ENCODE results near the gene SCN4B.
"Not testable (repeated sequence)": the region's sequence is repeated elsewhere in the genome, so short reads cannot be mapped to it uniquely, and the experiment has no call there.

The SCN4B gene, protein sequence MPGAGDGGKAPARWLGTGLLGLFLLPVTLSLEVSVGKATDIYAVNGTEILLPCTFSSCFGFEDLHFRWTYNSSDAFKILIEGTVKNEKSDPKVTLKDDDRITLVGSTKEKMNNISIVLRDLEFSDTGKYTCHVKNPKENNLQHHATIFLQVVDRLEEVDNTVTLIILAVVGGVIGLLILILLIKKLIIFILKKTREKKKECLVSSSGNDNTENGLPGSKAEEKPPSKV

DNA sequence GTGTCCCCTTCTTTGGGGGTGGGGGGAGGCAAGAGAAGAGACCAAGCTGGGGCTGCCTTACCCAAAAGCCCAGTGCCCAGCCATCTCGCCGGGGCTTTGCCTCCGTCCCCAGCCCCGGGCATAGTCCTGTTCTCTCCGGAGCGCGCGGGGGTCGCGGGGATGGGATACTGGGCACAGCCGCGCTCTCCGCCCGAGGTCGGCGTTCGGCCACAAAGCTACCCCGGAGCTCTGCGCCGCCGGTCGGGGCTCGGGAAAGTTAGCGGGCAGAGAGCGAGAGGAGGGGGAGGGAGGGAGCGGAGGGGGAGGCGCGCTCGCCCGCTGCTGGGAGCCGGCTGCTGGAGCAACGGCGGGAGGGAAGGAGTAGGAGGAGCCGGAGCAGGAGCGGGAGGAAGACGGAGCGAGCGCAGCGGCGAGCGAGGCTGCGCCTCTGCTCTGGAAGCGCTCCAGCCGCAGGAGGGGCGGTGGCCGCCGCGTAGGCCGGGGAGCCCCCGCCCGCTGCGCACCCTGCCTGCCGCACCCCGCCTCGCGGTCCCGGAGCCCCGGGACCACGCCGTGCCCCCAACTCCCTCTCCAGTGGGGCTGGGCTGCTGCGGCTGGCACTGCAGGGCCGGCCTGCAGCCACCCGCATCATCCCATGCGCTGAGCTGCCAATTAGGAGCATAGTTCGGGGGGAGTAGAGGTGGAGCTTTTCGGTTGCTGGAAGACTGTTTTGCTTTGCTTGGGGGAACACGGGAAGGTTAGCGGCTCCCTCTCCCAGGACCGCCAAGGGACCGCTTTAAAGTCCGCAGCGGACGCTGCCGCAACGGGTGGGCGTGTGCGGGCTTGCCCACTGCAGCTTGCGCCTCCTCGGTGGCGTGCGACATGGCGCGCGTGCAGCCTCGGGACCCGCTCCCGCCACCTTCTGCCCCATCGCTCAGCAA is at the start of gene SCN4B:
SCN4B (minus strand) TSS at position 272 of the 920 bp plus-strand sequence; CDS start at position 122, 150 bp downstream.
- peak; percentile 13 to 23 for DNase-seq

- no peak for DNase-seq
Observed at GRCh38 chr11:118201966-118202365, 49.3 kb upstream of the SCN4B start.

DNA sequence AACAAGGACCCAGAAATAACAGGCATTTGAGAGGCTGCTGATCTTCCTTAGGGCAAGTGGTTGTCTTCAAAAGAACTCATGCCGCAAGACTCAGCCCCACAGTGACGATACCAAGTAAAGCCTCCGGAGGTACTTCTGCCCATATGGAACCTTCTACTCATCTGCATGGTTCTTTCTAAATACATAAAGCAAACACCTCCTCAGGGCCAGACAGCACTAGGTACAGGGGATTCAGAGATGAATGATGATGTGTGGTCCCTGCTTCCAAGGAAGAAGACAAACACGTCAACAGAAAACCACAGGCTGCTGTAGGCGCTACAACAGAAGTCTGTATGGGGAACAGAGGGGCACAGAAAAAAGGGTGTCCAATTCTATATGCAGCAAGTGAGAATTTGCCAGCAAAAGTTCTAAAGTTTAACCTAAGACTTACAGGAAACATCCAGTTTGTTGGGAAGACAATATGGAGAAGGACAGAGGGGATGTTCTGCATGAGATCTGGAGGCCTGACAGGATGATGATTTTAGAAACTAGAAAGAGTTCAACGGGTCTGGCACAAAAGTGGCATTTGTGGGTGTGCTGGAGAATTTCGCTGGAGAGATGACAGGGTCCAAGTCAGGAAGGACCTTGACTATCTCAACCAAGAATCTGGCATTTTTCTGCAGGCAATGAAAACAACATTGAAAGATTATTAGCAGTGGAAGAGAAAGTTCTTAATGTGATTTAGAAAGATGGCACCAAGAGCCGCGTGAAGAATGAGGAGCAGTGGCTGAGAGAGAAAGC is 48.5 kb upstream of the SCN4B start:
- DNase-seq: no peak

- DNase-seq: no peak
Observed at GRCh38 chr11:118200497-118200896, 47.9 kb upstream of the SCN4B start.

DNA sequence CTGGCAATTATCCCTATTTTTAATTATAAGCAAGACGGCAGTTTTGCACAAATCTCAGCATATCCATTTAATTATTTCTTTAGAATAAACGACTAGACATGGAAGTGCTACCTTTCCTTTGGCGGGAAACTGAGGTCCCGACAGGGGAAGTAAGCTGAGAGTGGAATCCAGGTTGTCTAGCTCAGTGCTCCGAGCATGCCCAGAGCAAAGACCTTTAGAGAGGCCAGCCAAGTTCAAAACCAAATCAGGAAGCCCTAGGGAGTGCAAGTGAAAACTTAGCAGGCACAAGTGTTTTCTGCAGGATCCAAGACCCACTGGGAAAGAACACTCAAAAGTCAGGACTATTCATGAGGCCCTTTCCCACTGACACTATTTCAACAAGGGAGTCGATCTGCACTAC is 46.5 kb upstream of the SCN4B start:
- no peak for DNase-seq

- peak in 1 of 2 donors; percentile 81 for DNase-seq
Observed at GRCh38 chr11:118198370-118198769, 45.7 kb upstream of the SCN4B start.

DNA sequence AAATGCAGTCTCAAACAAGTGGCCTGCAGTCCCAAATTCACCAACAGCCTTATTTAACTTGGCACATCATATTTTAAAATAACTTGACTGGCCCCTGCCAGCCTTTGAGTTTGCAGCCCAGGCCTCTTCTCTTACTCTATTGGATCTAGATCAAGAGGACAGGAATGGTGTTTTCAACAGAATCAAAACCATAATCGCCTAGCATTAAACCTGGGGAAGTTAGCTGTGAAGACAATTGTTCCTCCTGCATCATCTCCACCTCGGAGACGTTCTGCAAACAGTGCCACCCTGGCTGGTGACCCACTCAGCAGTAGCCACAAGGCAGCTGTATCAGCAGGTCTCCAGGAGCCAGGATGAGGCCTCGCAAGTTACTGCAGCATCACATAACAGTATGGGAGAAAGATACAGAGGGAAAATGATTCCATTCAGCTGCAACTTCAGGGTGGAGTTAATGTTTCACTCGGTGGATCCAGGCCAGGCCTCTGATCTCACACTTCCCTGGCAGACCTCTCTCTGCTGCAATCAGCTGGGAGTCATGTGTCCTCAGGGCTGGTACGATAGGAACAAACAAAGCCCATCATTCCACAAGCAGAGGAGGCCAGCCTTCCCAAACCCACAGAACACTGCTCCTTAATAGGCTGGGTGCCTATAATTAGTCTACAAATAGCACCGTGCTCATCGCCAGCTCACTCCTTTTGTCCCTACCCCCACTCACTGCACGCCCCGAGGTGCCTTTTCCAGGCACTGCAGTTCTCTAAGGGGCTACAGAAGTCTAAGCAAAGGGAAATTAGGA is 42.4 kb upstream of the SCN4B start:
- no peak for DNase-seq

GRCh38 chr11:118193910-118194566 is 41.4 kb upstream of the SCN4B start:
- DNase-seq: no peak

GRCh38 chr11:118192817-118193216 is 40.2 kb upstream of the SCN4B start:
- DNase-seq: not testable (repeated sequence)

GRCh38 chr11:118190942-118191506 is 38.4 kb upstream of the SCN4B start:
- DNase-seq: not testable (repeated sequence)

DNA sequence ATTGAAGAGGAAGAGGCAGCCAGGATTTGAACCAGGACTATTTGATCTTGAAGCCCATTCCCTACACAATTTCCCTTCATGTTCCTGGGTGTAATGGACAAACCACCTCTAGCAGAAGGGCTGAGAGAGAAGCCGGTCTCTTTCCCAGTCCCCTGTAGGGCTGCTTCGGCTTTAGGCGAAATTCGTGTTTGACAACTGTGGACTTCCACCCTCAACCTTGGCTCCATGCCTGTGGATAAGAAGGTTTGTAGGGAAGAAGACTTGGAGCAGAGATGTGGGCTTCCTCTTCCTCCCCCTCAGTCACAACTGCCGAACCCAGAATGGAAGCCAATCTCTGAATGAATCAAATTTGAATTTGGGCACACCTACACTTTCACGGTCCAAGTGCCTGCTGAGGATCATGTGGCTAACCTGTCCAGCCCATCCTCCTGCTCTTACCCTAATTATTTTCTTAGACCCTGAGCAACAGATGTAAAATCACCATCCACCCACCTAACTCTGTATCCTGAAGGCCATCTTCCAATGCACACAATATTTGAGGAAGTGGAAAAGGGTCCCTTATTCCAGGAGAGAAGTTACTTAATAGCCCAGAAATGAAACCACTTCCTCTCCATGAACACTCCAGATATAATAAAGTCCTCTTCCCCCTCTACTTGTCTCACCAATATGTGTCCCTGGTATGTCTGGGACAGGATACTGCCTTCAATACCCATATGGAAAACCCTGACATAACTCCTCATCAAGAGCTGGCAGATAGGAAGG is 33.9 kb upstream of the SCN4B start:
- DNase-seq: peak; percentile 43 to 58

GRCh38 chr11:118184784-118185579 is 32.4 kb upstream of the SCN4B start:
- DNase-seq: peak; percentile 32 to 61

- DNase-seq: peak in 1 of 2 donors; percentile 53
Observed at GRCh38 chr11:118183691-118184090, 31.1 kb upstream of the SCN4B start.

DNA sequence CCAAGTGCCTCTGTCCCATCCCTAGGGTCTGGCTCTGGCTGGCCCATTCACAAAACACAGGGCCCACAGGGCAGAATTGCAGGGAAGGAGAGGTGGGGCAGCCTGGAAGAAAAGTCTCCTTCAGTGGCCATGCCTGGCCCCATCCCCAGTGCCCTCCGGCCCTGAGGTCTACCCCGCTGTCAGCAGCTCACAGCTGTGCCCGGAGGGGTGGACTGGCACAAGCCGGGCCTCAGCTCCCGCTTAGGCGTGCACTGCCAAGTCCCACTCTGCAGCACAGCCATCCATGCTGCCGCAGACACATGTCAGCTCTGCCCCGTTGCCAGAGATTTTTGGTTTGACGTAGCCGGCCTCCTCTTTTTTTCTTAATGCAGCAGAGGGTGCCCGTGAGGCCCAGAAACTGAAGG is 27.7 kb upstream of the SCN4B start:
- DNase-seq: no peak

DNA sequence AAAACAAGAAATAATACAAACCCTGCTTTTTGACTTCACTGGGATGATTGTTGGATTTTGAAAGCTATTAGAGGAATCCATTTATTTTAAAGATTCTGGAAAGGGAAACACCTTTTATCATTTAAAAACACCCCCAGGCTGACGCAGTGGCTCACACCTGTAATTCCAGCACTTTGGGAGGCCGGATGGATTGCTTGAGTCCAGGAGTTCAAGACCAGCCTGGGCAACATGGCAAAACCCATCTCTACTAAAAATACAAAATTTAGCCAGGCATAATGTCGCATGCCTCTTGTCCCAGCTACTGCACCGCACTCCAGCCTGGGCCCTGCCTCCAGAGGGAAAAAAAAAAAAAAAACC is 24.1 kb upstream of the SCN4B start:
- DNase-seq: no peak

DNA sequence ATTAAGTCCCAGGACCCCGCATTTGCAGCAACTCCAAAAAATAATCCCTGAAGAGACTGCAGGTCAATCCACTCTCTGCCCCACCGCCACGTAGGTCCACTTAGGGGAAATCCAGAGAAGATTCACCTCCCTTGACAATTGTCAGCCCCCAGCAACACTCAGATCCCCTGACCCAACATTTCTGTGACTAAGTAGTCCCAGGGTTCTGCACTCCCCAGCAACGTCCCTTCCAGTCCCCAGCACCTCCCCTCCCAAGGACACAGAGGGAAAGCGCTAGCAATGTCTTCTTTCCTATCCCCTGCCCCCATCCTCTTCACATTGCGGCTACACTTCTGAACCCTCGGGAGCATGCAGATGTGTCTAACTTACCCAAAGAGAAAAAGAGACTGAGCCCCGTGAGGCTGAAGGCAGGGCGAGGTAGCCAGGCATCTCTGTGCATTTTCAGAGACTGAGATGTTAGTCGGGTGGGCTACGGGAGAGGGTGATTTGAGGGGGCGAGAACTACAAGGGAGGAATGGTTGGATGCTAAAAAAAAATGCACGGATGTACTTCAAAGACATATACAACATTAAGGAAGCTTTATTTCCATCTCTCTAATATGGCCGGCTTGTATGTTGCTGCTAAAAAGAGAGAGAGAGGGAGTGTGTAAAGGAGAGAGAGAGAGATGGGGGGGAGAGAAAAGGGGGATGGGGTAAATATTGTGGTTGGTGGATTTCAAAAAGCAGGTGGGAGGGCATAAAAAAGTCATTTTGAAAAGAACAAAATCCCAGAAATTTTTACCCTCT is 23.6 kb upstream of the SCN4B start, which contains the start of gene SCN2B:
SCN2B (minus strand) TSS at position 647 of the 785 bp plus-strand sequence; CDS start at position 439, 208 bp downstream.
- DNase-seq: no peak

DNA sequence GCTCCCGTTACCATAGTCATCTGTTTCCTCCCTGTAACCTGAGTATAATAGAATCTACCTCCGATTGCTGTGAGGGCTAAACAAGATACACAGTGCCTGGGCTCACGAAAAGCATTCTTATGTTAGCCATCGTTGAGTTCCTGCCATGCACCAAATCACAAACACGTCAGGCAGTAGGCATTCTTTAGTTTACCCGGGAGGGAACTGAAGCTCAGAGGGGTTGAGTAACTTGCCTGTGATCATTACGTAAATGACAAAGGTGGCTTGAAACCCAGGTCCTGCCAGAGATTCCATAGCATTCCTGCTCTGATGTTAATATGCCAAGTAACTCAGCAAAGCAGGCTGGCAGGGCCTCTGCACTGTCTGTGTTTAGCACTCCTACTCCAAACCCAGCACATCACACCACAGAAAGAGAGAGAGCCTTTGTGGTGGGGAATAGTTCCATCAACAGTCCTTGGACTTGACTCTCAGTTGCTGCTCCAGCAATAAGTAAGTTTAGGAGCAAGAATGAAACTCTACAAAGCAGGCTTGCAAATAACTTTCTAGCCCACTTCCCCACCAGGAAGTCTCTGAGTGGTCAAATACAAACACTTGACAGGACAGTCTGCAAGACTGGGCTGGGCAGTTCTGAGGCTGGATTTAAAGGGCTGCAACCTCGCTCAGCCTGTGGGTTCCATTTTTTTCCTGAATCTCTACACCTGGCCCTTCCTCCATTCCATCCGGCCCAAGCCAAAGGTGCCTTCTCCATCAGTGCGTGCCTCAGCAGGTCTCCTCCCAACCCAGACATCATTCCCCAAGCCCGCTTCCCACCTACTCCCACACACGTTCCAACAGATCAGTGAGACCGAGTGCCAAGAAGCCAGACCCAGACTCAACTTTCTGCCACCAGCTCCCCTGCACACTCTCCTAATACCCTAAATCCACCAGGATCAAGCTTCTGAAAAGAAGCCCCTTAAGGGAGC is 22.7 kb upstream of the SCN4B start:
- no peak for DNase-seq
